MM.1S (cell line): Measurements from ENCODE around the gene LRRN2.

Source experiments
- EZH2 ChIP-seq: fragments of 300-600 bp; sonication (generic); optimal IDR thresholded peaks from 2 replicates; pipeline ENCODE3; 2017; ENCODE audit warnings: low read depth, mild to moderate bottlenecking, antibody characterized with exemption, low read length, mixed read lengths
- EZH2phosphoT487 ChIP-seq: fragments of 300-600 bp; sonication (generic); IDR thresholded peaks from 2 replicates; pipeline ENCODE4 v1.6.1; 2018; ENCODE audit warnings: antibody characterized with exemption, low read length
- TF ChIP-seq, protein P1 (sequence below): fragments of 300-600 bp; sonication (generic); IDR thresholded peaks from 2 replicates; pipeline ENCODE4 v1.5.1; 2016; ENCODE audit warnings: antibody characterized with exemption, low read length, mixed read lengths

DNA sequence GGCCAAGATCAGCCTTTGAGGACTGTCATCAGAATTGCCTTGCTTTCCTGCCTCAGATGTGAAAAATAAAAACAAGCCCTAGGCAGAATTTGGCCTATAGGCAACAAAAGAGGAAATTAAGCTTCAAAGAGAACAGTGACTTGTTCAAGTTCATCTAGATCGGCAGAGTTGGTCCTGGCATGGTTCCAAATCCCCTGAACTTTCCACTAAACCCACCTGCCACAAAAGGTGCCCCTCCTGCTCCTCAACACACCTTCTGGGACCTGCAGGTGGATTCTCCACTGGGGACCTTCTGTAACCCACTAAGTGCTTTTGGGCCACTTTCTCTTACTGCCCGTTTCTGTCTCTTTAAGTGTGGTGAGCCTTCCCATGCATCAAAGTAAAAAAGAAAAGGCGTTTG, 42.5 kb upstream of the LRRN2 start:
- TF ChIP-seq, protein P1, sequence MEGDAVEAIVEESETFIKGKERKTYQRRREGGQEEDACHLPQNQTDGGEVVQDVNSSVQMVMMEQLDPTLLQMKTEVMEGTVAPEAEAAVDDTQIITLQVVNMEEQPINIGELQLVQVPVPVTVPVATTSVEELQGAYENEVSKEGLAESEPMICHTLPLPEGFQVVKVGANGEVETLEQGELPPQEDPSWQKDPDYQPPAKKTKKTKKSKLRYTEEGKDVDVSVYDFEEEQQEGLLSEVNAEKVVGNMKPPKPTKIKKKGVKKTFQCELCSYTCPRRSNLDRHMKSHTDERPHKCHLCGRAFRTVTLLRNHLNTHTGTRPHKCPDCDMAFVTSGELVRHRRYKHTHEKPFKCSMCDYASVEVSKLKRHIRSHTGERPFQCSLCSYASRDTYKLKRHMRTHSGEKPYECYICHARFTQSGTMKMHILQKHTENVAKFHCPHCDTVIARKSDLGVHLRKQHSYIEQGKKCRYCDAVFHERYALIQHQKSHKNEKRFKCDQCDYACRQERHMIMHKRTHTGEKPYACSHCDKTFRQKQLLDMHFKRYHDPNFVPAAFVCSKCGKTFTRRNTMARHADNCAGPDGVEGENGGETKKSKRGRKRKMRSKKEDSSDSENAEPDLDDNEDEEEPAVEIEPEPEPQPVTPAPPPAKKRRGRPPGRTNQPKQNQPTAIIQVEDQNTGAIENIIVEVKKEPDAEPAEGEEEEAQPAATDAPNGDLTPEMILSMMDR, result no peak
- TF ChIP-seq EZH2phosphoT487 (no peak), EZH2 (no peak)
